ENCODE measurements around the gene UBAP1. TPM values are rescaled to one million over a fixed set of nuclear protein-coding genes. Genes with fewer than 3 reads are reported as not detected.

UBAP1 gene
- total RNA-seq, 2 donors from 2014 or later, result 36.4 to 39.8 TPM

DNA sequence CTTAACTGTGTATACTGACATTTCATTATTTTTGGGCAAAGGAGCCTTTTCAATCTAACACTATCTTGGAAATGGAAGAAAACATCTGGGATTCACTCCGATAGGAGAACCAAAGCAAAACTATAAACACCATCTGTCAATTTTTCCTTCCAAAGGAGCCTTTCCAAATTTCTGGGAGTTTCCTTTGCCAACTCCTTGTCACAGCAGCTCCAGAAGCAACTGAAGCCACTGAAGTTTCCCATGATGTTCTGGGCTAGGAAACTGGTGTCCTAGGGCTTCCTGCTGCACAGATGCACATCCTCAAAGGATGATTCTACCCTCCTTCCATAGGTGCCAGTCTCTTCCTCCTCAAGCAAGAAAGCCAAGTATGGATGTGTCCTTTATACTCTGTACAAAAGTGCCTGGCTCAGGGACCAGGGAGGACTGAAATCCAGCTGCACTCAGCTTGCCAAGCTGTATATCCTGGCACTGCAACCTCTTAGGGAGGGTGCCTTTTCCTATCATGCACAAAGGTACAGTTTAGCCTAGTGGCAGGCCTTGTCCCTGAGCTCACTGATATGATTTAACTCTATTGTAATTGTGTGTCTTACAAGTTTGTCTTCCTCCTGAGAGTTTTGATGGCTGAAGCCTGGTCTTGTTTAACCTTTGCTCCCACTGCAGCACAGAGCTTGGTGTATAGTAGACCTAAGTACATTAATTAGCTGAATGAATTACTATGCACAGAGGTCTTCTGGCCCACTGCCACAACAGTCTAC, 8.4 kb upstream of the UBAP1 start:
- no peak for DNase-seq
- Mint-ChIP-seq H3K36me3 (ENCODE audit: low read depth) (no peaks in the 10 kb centered on the region), H3K27me3 (ENCODE audit: insufficient read depth) (no peaks in the 10 kb centered on the region), H3K4me3 (no peak overlapping the region), H3K4me1 (no peaks in the 10 kb centered on the region), H3K27ac (no peak overlapping the region), H3K9me3 (no peaks in the 10 kb centered on the region)
- H3K4me1 ChIP-seq (ENCODE audit: control insufficient read depth, insufficient read depth, low read length), result no peaks in the 10 kb centered on the region
- H3K9ac ChIP-seq (ENCODE audit: extremely low read depth, low read length, poor library complexity, severe bottlenecking), result no peak overlapping the region
- H3K4me3 ChIP-seq (ENCODE audit: low read length), result no peak overlapping the region
- TF ChIP-seq, protein P1, sequence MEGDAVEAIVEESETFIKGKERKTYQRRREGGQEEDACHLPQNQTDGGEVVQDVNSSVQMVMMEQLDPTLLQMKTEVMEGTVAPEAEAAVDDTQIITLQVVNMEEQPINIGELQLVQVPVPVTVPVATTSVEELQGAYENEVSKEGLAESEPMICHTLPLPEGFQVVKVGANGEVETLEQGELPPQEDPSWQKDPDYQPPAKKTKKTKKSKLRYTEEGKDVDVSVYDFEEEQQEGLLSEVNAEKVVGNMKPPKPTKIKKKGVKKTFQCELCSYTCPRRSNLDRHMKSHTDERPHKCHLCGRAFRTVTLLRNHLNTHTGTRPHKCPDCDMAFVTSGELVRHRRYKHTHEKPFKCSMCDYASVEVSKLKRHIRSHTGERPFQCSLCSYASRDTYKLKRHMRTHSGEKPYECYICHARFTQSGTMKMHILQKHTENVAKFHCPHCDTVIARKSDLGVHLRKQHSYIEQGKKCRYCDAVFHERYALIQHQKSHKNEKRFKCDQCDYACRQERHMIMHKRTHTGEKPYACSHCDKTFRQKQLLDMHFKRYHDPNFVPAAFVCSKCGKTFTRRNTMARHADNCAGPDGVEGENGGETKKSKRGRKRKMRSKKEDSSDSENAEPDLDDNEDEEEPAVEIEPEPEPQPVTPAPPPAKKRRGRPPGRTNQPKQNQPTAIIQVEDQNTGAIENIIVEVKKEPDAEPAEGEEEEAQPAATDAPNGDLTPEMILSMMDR (conservative IDR thresholded peaks at IDR 0.05), result no peak
- WGBS, 2 experiments (ENCODE audit: insufficient coverage in 1 of 2, insufficient read length in 1 of 2), result 97 to 100% methylated on average over 1 of the region's 1 CpG
- no peaks in the 10 kb centered on the region for H3K27me3 ChIP-seq (ENCODE audit: control insufficient read depth, insufficient read depth, low read length, poor library complexity, severe bottlenecking)
- H3K9me3 ChIP-seq (ENCODE audit: control insufficient read depth, low read length), result no peaks in the 10 kb centered on the region
- H3K27ac ChIP-seq (ENCODE audit: low read depth, low read length), result no peak overlapping the region
- H3K36me3 ChIP-seq (ENCODE audit: control insufficient read depth, insufficient read depth, low read length), result no peaks in the 10 kb centered on the region

DNA sequence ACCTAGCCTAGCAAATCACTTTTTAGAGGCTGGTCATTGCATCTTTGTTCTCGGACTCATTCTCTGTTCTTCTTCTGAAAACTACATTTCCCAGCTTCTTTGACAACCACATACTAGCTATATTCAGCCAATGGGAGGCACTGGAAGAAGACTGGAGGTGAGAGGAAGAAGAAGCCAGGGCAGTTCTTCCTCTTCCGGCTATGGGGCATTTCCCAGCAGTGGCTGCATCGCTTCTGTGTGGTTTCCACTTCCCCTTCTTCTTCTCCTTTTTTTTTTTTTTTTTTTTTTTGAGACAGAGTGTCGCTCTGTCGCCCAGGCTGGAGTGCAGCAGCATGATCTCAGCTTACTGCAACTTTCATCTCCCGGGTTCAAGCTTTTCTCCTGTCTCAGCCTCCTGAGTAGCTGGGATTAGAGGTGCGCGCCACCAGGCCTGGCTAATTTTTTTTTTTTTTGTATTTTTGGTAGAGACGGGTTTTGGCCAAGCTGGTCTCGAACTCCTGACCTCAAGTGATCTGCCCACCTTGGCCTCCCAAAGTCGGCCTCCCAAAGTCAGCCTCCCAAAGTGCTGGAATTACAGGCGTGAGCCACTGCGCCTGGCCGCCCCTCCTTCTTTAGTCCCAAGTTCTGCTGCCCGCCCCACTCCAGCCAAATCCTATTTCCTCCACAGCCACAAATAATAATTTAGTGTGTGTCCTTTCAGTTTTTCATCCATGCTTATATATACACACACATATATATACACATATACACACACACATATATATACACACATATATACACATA, 6.9 kb upstream of the UBAP1 start:
- TF ChIP-seq, protein P1 (conservative IDR thresholded peaks at IDR 0.05), result no peak
- H3K9me3 ChIP-seq (ENCODE audit: control insufficient read depth, low read length), result no peaks in the 10 kb centered on the region
- no peak overlapping the region for H3K9ac ChIP-seq (ENCODE audit: extremely low read depth, low read length, poor library complexity, severe bottlenecking)
- no peaks in the 10 kb centered on the region for H3K36me3 ChIP-seq (ENCODE audit: control insufficient read depth, insufficient read depth, low read length)
- WGBS, 2 experiments (ENCODE audit: insufficient coverage in 1 of 2, insufficient read length in 1 of 2), result 90 to 96% methylated on average over 11 to 15 of the region's 15 CpGs
- no peaks in the 10 kb centered on the region for H3K4me1 ChIP-seq (ENCODE audit: control insufficient read depth, insufficient read depth, low read length)
- Mint-ChIP-seq H3K4me1 (peaks cover 5% of the 10 kb centered on the region), H3K9me3 (no peaks in the 10 kb centered on the region), H3K27ac (no peak overlapping the region), H3K27me3 (ENCODE audit: insufficient read depth) (peaks cover 1% of the 10 kb centered on the region), H3K4me3 (no peak overlapping the region), H3K36me3 (ENCODE audit: low read depth) (no peaks in the 10 kb centered on the region)
- H3K27me3 ChIP-seq (ENCODE audit: control insufficient read depth, insufficient read depth, low read length, poor library complexity, severe bottlenecking), result no peaks in the 10 kb centered on the region
- no peak overlapping the region for H3K27ac ChIP-seq (ENCODE audit: low read depth, low read length)
- no peak for DNase-seq
- no peak overlapping the region for H3K4me3 ChIP-seq (ENCODE audit: low read length)

DNA sequence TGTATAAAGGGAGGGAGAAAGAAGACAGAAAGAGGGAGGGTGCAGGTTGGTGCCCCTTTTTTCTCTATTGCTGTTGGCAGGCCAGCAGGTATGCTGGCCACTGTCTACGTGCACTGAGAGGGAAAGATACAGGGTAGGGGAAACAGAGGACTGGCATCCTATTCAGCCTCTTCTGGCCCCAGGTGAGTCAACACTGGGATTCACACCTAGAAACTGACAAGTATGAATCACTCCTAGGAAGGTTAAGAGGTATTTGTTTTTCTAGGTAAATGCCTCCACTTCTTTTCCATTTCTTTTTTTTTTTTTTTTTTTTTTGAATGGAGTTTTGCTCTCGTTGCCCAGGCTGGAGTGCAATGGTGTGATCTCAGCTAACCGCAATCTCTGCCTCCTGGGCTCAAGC, 2.8 kb upstream of the UBAP1 start:
- H3K9me3 Mint-ChIP-seq, result no peaks in the 10 kb centered on the region
- no peak overlapping the region for H3K27ac Mint-ChIP-seq
- H3K27me3 Mint-ChIP-seq (ENCODE audit: insufficient read depth), result peaks cover 1% of the 10 kb centered on the region
- Histone ChIP-seq H3K9me3 (ENCODE audit: control insufficient read depth, low read length) (no peaks in the 10 kb centered on the region), H3K9ac (ENCODE audit: extremely low read depth, low read length, poor library complexity, severe bottlenecking) (no peak overlapping the region), H3K4me3 (ENCODE audit: low read length) (no peak overlapping the region), H3K27me3 (ENCODE audit: control insufficient read depth, insufficient read depth, low read length, poor library complexity, severe bottlenecking) (no peaks in the 10 kb centered on the region), H3K27ac (ENCODE audit: low read depth, low read length) (no peak overlapping the region), H3K4me1 (ENCODE audit: control insufficient read depth, insufficient read depth, low read length) (no peaks in the 10 kb centered on the region), H3K36me3 (ENCODE audit: control insufficient read depth, insufficient read depth, low read length) (no peaks in the 10 kb centered on the region)
- WGBS, 2 experiments (ENCODE audit: insufficient coverage in 1 of 2, insufficient read length in 1 of 2), result 73 to 100% methylated on average over 1 to 3 of the region's 3 CpGs
- peak; percentile 55 for DNase-seq
- peaks cover 5% of the 10 kb centered on the region for H3K4me1 Mint-ChIP-seq
- TF ChIP-seq, protein P1 (conservative IDR thresholded peaks at IDR 0.05), result no peak
- no peaks in the 10 kb centered on the region for H3K36me3 Mint-ChIP-seq (ENCODE audit: low read depth)
- no peak overlapping the region for H3K4me3 Mint-ChIP-seq

All from endodermal cell (in vitro differentiated cells).